Stimulated activated CD8-positive, alpha-beta memory T cell treated with anti-CD3 and anti-CD28 coated beads, Interleukin-4, amount 100 ng/mL, for 48 hours (primary cell): ENCODE data around the gene SLC6A1.

Experiments used
- DNase-seq: peaks from one replicate; pipeline ENCODE4 v3.0.0-alpha.2; 2020

Gene SLC6A1

GRCh38 chr3:10996345-10997013 lies 3.9 kb downstream of the SLC6A1 start:
- no peak for DNase-seq

- DNase-seq: no peak
These were observed 4.6 kb downstream of the SLC6A1 start for GRCh38 chr3:10997196-10997595.

GRCh38 chr3:10998542-10998941 lies 6.0 kb downstream of the SLC6A1 start:
- DNase-seq: no peak

- DNase-seq: no peak
These were observed 6.9 kb downstream of the SLC6A1 start for GRCh38 chr3:10999221-11000107.

- DNase-seq: no peak
These were observed 8.0 kb downstream of the SLC6A1 start for GRCh38 chr3:11000528-11000927.

- DNase-seq: no peak
These were observed 8.6 kb downstream of the SLC6A1 start for GRCh38 chr3:11001020-11001657.

- no peak for DNase-seq
These were observed 9.1 kb downstream of the SLC6A1 start for GRCh38 chr3:11001658-11002021.

- no peak for DNase-seq
These were observed 9.8 kb downstream of the SLC6A1 start for GRCh38 chr3:11002371-11002807.

GRCh38 chr3:11004563-11004962 lies 12.0 kb downstream of the SLC6A1 start:
- no peak for DNase-seq

GRCh38 chr3:11005686-11006256 lies 13.2 kb downstream of the SLC6A1 start:
- no peak for DNase-seq

GRCh38 chr3:11006986-11007933 lies 14.7 kb downstream of the SLC6A1 start:
- no peak for DNase-seq

- no peak for DNase-seq
These were observed 17.4 kb downstream of the SLC6A1 start for GRCh38 chr3:11009898-11010297.

- no peak for DNase-seq
These were observed 18.0 kb downstream of the SLC6A1 start for GRCh38 chr3:11010426-11011165.

- no peak for DNase-seq
These were observed 21.7 kb downstream of the SLC6A1 start for GRCh38 chr3:11014253-11014652.

GRCh38 chr3:11014752-11015151 lies 22.2 kb downstream of the SLC6A1 start:
- no peak for DNase-seq

GRCh38 chr3:11015369-11015768 lies 22.8 kb downstream of the SLC6A1 start:
- no peak for DNase-seq

GRCh38 chr3:11016727-11017126 lies 24.2 kb downstream of the SLC6A1 start:
- no peak for DNase-seq

- DNase-seq: no peak
These were observed 26.7 kb downstream of the SLC6A1 start for GRCh38 chr3:11019116-11019819.

- no peak for DNase-seq
These were observed 28.2 kb downstream of the SLC6A1 start for GRCh38 chr3:11020764-11021163.

GRCh38 chr3:11021611-11022011 lies 29.1 kb downstream of the SLC6A1 start:
- no peak for DNase-seq

GRCh38 chr3:11022115-11022514 lies 29.6 kb downstream of the SLC6A1 start:
- no peak for DNase-seq
